Panc1 (cell line): ENCODE data around the gene COX8A. TPM values are rescaled to one million over a fixed set of nuclear protein-coding genes. Genes with fewer than 3 reads are reported as not detected.

Source experiments
- ATAC-seq: fragments of 200-7000 bp; cut with Tn5 transposase; 2 replicates; pipeline ENCODE4 v1.9.1; 2020; ENCODE audit warnings: mild to moderate bottlenecking, moderate library complexity
- BruUV-seq: library from RNA; stranded (reverse); fragments of 400-500 nt; replicated peaks from 2 replicates; lab custom pipeline; 2021; lab: Mats Ljungman, UMichigan
- CTCF ChIA-PET: fragments of 300-600 bp; sonication (Branson Sonifier 250); formaldehyde crosslinking; loops from one replicate; lab custom pipeline; 2022; ENCODE audit warnings: antibody characterized with exemption; lab: Charles Lee
- POLR2A ChIA-PET: fragments of 300-600 bp; sonication (Branson Sonifier 250); formaldehyde crosslinking; loops from one replicate; lab custom pipeline; 2022; ENCODE audit warnings: antibody characterized with exemption; lab: Charles Lee
- DNase-seq: peaks from one replicate; pipeline ENCODE4 v3.0.0-alpha.2; 2010; ENCODE audit warnings: low read depth, low spot score
- H3K27ac ChIP-seq: 2 replicates; pipeline ENCODE4 v1.5.1; 2011; ENCODE audit warnings: mild to moderate bottlenecking, low read length, inconsistent platforms
- H3K27me3 ChIP-seq: fragments of 200-500 bp; sonication (Bioruptor generic); 2 replicates; pipeline ENCODE4 v1.6.0; 2014; ENCODE audit warnings: low read length, inconsistent platforms; ENCODE audit not compliant: control insufficient read depth, insufficient read depth
- H3K36me3 ChIP-seq: fragments of 200-500 bp; sonication (Bioruptor generic); 2 replicates; pipeline ENCODE4 v1.5.1; 2014; ENCODE audit warnings: inconsistent platforms, mild to moderate bottlenecking, low read length, moderate library complexity; ENCODE audit not compliant: control insufficient read depth, insufficient read depth
- H3K4me1 ChIP-seq: 2 replicates; pipeline ENCODE4 v1.5.1; 2011; ENCODE audit warnings: inconsistent platforms, mild to moderate bottlenecking, low read length, moderate library complexity; ENCODE audit not compliant: control insufficient read depth, insufficient read depth
- H3K4me3 ChIP-seq, 2 experiments: 2 replicates each; pipeline ENCODE4 v1.5.1; 2011 to 2012; ENCODE audit warnings: low read depth in 2 of 2, low read length in 2 of 2, mild to moderate bottlenecking in 2 of 2, inconsistent platforms in 1 of 2, moderate library complexity in 1 of 2
- H3K9me3 ChIP-seq: fragments of 200-500 bp; sonication (Bioruptor generic); 2 replicates; pipeline ENCODE4 v1.5.1; 2014; ENCODE audit warnings: low read depth, mild to moderate bottlenecking, inconsistent platforms, low read length, moderate library complexity; ENCODE audit not compliant: control insufficient read depth, insufficient read depth
- CTCF ChIP-seq: fragments of 450-650 bp; IDR thresholded peaks from 2 replicates; pipeline ENCODE4 v1.5.1; 2017; ENCODE audit warnings: mild to moderate bottlenecking
- POLR2AphosphoS5 ChIP-seq: IDR thresholded peaks from 2 replicates; pipeline ENCODE4 v1.6.1; 2012; ENCODE audit warnings: mild to moderate bottlenecking, low read depth, low read length, moderate library complexity
- REST ChIP-seq, 2 experiments: IDR thresholded peaks; 2 replicates each; pipeline ENCODE4 v1.6.1; 2011 to 2012; ENCODE audit warnings: low read depth in 2 of 2, control low read depth in 1 of 2, low read length in 1 of 2, mild to moderate bottlenecking in 1 of 2, moderate library complexity in 1 of 2; ENCODE audit not compliant: insufficient read depth in 1 of 2
- SIN3A ChIP-seq: IDR thresholded peaks from 2 replicates; pipeline ENCODE4 v1.6.1; 2012; ENCODE audit warnings: low read depth, mild to moderate bottlenecking, low read length, moderate library complexity, borderline replicate concordance; ENCODE audit not compliant: insufficient read depth
- TCF7L2 ChIP-seq: IDR thresholded peaks from 2 replicates; pipeline ENCODE4 v1.6.1; 2011; ENCODE audit warnings: mild to moderate bottlenecking, low read depth, low read length, inconsistent platforms
- in situ Hi-C: cut with HindIII; loops from 2 replicates; pipeline ENCODE4 v1.10.0; 2016; ENCODE audit warnings: low sequenced_read_pairs, low pct_unique_long_range_greater_than_20kb
- intact Hi-C: fragments of 100-400 bp; cut with micrococcal nuclease; formaldehyde crosslinking; loops from one replicate; pipeline ENCODE4 v1.10.0; 2022; ENCODE audit not compliant: unreplicated experiment
- total RNA-seq: library from RNA; stranded (reverse); gene quantifications from one replicate; pipeline ENCODE4 v1.2.1, GENCODE V29; 2021; ENCODE audit not compliant: unreplicated experiment

COX8A gene
- total RNA-seq, 1 experiment from 2014 or later = 613 TPM

DNA sequence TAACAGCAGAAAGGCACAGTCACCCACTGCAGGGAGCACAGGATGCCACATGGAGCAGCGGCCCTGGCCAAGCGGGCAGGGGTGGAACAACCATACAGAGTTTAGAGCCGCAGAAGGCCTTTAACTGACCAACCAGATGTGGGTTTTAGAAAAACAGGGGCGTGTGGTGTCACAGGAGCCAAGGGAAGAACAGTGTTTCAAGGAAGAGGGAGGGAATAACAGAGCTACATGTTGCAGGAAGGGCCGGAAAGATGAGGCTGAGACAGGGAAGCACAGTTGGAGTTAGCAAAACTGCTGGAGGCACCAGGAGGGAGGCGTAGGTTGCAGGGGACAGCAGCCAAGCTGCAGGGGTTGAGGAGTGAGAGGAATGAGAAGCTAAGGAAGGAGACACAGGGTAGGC is 43.4 kb upstream of the COX8A start:
- H3K4me1 ChIP-seq = no peaks in the 10 kb centered on the region
- no peak for ATAC-seq

GRCh38 chr11:63931876-63932275 is 42.5 kb upstream of the COX8A start:
- no TSS peak for BruUV-seq
- in situ Hi-C loops (no loop called here), intact Hi-C loops (no loop called here)
- no peaks in the 10 kb centered on the region for H3K36me3 ChIP-seq
- no peak for DNase-seq
- TF ChIP-seq CTCF = no peak
- no peak for TF ChIP-seq REST (IDR thresholded peaks at IDR 0.05; ENCODE audit: insufficient read depth in 1 of 2, low read depth in 2 of 2, low read length in 1 of 2)
- no peak for TF ChIP-seq SIN3A
- TF ChIP-seq POLR2AphosphoS5 = no peak
- no peak for TF ChIP-seq TCF7L2
- no peaks in the 10 kb centered on the region for H3K9me3 ChIP-seq
- ChIA-PET CTCF (interaction anchor here (0.7 to 1.1 kb wide), 2 partner anchors 94 to 187 kb away, joined by 4 to 7 read pairs; no protein-coding TSS in a partner anchor), POLR2A (no interaction called here)
- no peaks in the 10 kb centered on the region for H3K27me3 ChIP-seq
- H3K4me1 ChIP-seq = no peaks in the 10 kb centered on the region
- no peak for ATAC-seq
- H3K27ac ChIP-seq = no peak overlapping the region
- H3K4me3 ChIP-seq = no peak overlapping the region

More for the DNA sequence above, 43.4 kb upstream of the COX8A start:
- ChIA-PET CTCF (interaction anchor here (0.6 kb wide), 1 partner anchor 83 kb away, joined by 6 read pairs; no protein-coding TSS in a partner anchor), POLR2A (no interaction called here)
- TF ChIP-seq SIN3A (no peak), POLR2AphosphoS5 (no peak), REST (IDR thresholded peaks at IDR 0.05; ENCODE audit: insufficient read depth in 1 of 2, low read depth in 2 of 2, low read length in 1 of 2) (no peak), CTCF (no peak), TCF7L2 (no peak)
- Histone ChIP-seq H3K4me3 (no peak overlapping the region), H3K9me3 (no peaks in the 10 kb centered on the region), H3K27me3 (no peaks in the 10 kb centered on the region), H3K36me3 (no peaks in the 10 kb centered on the region), H3K27ac (no peak overlapping the region)
- no peak for DNase-seq
- in situ Hi-C loops (no loop called here), intact Hi-C loops (no loop called here)
- BruUV-seq = no TSS peak
